ENCODE data around the gene RBPJL.
"Not testable (repeated sequence)": the region's sequence is repeated elsewhere in the genome, so short reads cannot be mapped to it uniquely, and the experiment has no call there.

The RBPJL gene

DNA sequence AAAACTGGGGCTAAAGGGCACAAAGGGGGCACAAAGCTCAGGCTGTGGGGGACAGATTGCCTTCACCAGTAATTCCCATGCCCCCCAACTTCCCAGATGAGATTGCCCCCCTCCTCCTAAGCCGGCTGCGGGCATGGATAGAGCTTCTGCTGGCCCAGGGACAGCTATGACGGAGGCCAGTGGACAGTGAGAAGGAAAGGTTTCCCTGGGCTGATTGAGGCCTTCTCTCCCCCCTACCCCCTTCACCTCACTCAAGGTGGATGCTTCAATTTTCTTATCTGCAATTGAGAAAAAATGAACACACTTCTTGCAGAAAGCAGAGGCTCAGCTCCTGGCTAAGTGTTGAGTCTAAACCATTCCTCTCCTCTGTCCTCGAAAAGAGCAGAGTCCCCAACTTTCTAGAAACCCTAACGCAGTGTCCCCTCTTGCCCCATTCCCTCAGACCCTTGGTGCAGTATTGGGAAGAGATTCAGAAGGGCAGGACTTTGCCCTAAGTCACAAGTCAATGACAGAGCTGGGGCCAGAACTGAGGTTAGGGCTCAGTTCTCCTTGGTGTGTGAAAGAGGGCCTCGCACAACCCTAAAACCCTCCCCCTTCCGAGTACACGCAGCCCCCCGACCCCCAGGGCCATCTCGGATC is 40.8 kb downstream of the RBPJL start:
- no peak for TF ChIP-seq CTCF (IDR thresholded peaks at IDR 0.05)
- H3K4me3 Mint-ChIP-seq = peak overlapping the region; percentile 92
- DNase-seq = no peak
- H3K27me3 Mint-ChIP-seq (ENCODE audit: low read depth, poor library complexity) = peaks cover 3% of the 10 kb centered on the region
- peaks cover 54% of the 10 kb centered on the region for H3K4me1 Mint-ChIP-seq
- no peaks in the 10 kb centered on the region for H3K9me3 Mint-ChIP-seq
- H3K27ac Mint-ChIP-seq = peak overlapping the region; percentile 85
- H3K36me3 Mint-ChIP-seq (ENCODE audit: low read depth) = no peaks in the 10 kb centered on the region

GRCh38 chr20:45347936-45348778 is 41.5 kb downstream of the RBPJL start, which contains the start of gene SDC4:
Gene SDC4 (minus strand): TSS chr20:45348424. CDS start chr20:45348384, 40 bp downstream.
- Mint-ChIP-seq H3K27ac (peak within 1 kb of the TSS; percentile 85), H3K9me3 (no peaks in the 10 kb centered on the region), H3K4me3 (peak within 1 kb of the TSS; percentile 92), H3K4me1 (peaks cover 47% of the 10 kb centered on the region), H3K27me3 (ENCODE audit: low read depth, poor library complexity) (peaks cover 3% of the 10 kb centered on the region), H3K36me3 (ENCODE audit: low read depth) (no peaks in the 10 kb centered on the region)
- DNase-seq = peak; percentile 71
- no peak for TF ChIP-seq CTCF (IDR thresholded peaks at IDR 0.05)

- H3K4me3 Mint-ChIP-seq = no peak overlapping the region
- peaks cover 3% of the 10 kb centered on the region for H3K27me3 Mint-ChIP-seq (ENCODE audit: low read depth, poor library complexity)
- H3K4me1 Mint-ChIP-seq = peaks cover 26% of the 10 kb centered on the region
- H3K27ac Mint-ChIP-seq = no peak overlapping the region
- H3K9me3 Mint-ChIP-seq = no peaks in the 10 kb centered on the region
- no peaks in the 10 kb centered on the region for H3K36me3 Mint-ChIP-seq (ENCODE audit: low read depth)
- TF ChIP-seq CTCF (IDR thresholded peaks at IDR 0.05) = no peak
- DNase-seq = no peak
Observed at GRCh38 chr20:45350217-45350616, 43.6 kb downstream of the RBPJL start.

GRCh38 chr20:45350795-45351194 is 44.2 kb downstream of the RBPJL start:
- not testable (repeated sequence) for H3K9me3 Mint-ChIP-seq; H3K4me3 Mint-ChIP-seq; H3K27me3 Mint-ChIP-seq (ENCODE audit: low read depth, poor library complexity); H3K27ac Mint-ChIP-seq; DNase-seq; H3K36me3 Mint-ChIP-seq (ENCODE audit: low read depth)
- H3K4me1 Mint-ChIP-seq = peaks cover 20% of the 10 kb centered on the region

DNA sequence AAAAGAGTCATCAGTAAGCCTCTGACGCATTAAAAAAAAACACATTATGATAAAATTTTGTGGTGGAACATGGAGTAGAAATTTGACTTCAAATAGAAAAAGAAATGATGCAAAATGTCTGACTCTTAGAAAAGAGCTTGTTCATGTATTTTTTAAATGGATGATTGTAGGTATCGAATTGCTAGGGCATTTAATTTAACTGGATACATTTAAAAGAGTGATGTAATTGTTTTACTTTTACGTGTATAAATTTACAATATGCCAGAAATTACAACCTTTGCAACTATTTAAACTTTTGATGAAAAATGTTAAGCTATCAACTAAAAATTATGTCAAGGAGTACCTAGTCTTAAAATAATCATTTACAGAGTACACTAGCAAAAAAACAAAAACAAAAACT is 46.1 kb downstream of the RBPJL start:
- Mint-ChIP-seq H3K4me1 (peaks cover under 1% of the 10 kb centered on the region), H3K27ac (no peak overlapping the region), H3K27me3 (ENCODE audit: low read depth, poor library complexity) (no peaks in the 10 kb centered on the region), H3K36me3 (ENCODE audit: low read depth) (no peaks in the 10 kb centered on the region), H3K4me3 (no peak overlapping the region), H3K9me3 (no peaks in the 10 kb centered on the region)
- no peak for DNase-seq
- no peak for TF ChIP-seq CTCF (IDR thresholded peaks at IDR 0.05)

DNA sequence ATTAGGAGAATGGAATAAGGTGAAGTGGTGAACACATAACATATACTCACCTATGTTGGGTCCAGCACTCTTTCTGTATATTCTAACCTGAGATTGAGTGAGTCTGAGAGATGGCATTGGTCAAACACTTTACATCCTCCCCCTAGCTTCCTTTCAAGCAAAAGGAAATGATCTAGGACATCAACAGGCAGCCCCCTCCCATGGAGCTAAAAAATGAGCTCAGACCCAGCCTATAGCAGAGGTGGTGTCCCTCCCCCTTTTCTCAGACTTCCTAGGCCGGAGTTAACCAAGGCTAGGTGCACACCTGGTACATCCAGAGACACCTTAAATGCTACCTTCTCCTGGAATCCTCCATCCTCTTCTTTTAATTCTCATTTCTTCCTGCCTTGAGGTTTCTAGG is 47.1 kb downstream of the RBPJL start:
- Mint-ChIP-seq H3K4me3 (no peak overlapping the region), H3K36me3 (ENCODE audit: low read depth) (no peaks in the 10 kb centered on the region), H3K27ac (no peak overlapping the region), H3K4me1 (peaks cover 8% of the 10 kb centered on the region), H3K27me3 (ENCODE audit: low read depth, poor library complexity) (no peaks in the 10 kb centered on the region), H3K9me3 (no peaks in the 10 kb centered on the region)
- no peak for DNase-seq
- no peak for TF ChIP-seq CTCF (IDR thresholded peaks at IDR 0.05)

Data from nephron progenitor cell (in vitro differentiated cells).